ENCODE measurements around the gene SLC6A1.

SLC6A1 gene

DNA sequence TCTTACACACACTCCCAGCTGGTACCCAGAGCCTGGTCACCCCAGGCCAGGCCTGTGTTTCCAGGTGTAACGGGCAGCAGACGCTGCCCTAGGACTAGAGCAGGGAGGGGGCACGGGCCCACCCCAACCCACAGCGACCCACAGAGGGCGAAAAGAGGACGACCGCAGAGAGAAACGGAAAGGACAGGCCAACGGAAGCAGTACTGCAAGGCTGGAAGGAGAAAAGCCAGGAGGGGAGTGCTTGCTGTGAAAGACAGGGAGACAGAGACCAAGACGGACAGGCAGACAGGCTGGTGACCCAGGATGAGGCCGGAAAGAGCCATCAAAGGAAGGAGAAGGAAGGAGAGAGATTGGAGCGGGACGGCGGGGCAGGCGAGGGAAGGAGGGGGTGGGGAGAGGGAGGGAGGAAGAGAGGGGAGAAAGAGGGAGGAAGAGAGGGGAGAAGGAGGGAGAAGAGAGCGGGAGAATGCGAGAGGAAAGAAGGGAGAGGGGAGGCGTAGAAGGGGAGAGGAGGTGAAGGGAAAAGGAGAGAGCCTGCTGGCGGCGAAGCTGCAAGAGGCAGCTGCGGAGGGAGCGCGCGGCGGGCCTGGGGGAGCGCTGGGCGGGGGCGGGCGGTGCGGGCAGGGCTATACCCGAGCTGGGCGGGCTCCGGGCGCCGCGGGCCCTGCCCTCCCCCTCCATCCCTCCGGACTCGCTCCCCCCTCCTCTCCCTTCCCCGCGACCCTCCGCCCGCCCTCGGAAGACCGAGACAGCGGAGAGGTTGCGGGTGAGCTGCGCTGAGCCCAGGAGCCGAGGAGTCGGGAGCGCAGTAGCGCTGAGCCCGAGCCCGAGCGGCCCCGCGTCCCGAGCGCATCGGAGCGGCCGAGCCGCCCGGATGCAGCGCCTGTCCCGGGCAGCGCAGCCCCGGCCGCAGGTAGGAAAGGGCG is at the start of gene SLC6A1:
TSS of gene SLC6A1 (plus strand) at position 732 of the 926 bp plus-strand sequence. CDS start 24,464 bp downstream, outside the sequence.
- peak in 1 of 2 donors; percentile 6 for DNase-seq

DNA sequence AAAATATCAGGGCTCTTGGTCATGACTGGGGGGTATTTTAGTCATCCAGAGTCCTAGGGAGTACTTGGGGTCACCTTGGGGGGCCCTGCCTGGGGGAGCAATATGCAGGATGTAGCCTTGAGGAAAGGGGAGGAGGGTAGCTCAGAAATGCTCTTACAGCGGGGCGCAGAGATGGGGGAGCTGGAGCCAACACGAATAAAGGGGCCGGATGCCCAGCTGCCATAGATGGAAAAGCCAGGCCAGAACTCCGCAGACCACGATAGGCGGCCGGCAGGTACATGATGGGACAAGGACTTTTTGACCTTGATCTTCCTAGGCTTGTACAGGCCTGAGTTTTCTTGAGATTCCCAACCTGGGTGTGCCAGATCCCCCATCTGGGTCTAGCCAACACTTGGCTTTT is 47.7 kb upstream of the SLC6A1 start:
- DNase-seq: no peak

DNA sequence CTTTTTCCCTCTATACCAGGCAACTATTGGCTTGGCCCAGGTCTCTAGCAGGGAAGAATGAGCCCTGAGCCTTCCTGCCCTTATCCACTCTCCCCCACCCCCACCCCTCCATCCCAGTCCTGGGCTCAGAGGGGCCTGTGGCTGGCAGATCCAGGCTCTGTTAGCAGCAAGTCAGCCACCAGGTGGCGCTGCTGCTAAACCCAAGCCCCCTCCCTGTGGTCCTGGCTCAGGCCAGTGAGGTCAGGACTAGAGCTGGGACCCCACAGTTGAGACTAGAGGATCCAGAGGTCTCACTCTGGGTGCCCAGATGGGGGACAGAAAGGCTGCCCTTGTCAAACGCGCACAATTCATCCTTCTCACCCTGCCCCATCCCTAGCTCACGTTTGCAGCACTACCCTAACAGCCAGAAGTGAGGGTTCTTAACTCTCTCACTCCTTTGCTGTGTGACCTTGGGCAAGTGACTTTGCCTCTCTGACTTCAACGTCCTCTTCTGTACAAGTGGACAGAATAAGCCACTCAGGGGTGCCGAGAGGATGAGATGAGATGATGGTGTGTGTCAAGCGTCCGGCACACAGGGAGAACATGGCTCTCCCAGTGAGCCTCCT is 46.8 kb upstream of the SLC6A1 start:
- DNase-seq: peak; percentile 56 to 69

DNA sequence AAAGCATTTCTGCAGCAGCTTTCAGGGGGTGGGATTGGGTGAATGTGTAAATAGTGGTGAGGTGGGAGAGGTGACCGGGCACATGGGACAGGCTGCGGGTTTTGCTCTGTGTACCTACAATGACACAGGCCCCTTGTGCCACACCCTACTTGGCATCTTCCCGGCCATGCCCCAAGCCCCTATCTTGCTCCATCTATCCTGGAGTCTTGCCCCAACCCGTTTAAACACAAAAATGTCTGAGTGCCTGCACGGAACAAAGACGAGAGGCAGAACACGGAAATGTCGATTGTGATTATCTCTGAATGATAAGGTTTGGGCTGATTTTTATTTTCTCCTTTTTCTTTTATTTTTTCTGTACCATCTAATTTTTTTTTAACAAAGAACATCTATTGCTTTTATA is 46.0 kb upstream of the SLC6A1 start:
- no peak for DNase-seq

DNA sequence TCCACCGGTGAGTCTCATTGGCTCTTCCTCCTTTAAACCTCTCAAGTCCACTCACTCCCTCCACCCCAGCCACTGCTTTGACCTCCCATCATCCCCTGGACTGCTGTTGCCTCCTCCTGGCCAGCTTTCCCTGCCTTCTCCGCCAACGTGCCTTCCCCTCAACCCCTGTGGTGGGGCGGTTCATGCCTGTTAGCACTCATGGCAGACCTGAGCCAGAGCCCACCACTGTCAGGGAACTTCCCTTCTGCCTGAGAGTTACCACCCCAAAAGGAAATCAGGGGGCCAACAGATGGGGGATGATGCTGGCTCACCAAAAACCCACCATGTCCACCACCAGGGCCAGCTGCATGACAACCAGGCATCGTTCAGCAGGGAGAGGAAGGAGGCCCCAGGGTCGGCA is 44.2 kb upstream of the SLC6A1 start:
- no peak for DNase-seq

DNA sequence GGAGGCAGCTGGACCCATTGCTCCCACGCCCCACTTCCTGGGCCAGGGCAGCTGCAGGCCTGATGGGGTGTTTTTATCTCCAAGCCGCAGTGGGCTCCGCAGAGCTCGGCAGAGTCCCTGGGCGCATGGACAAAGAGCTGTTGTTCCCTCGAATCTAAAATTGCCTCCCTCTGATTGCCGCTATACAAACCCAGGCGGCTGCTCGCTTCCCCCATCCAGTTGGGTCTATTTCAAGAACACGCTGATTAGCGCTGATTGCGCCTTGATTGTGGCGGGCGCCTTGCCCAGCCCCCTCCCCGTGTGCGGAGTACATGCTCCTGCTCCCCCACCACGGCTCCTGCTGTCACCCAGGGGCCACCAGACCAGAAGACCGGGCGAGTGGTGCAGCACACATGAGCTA is 43.4 kb upstream of the SLC6A1 start:
- no peak for DNase-seq

DNA sequence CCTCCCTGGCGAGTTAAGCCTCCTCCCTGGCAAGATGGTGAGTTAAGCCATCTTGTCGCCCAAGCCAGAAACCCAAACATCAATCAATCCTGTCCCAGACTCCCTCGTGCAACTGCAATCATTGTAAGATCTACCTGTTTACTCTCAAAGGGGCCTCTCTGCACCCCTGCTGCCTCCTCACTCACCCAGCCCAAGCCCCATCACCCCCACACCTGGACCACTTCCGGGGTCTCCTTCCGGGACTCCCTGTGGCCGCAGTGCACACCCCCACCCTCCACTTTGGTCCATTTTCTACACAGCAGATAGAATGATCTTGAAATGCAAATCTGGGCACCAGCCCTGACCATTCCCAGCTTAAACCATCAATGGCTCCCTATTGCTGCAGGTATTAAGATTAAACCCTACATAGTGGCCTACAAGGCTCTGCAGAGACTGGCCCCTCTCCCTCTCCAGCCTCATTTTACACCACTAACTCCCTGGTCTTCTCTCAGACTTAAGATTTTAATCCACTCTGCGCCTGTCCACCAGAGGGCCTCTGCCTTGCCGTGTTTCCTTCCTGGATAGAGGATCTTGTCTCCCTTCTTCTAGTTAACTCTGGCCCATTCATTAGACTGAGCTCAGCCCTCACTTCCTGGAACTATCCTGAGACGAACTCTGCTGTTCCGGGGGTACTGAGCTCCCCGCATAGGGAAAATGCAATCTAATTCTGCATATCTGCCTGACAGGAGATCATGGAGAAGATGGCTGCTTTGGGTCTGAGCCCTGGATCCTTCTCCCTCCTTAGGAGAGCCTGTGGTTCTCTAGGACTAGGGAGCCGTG is 41.9 kb upstream of the SLC6A1 start:
- DNase-seq: no peak

DNA sequence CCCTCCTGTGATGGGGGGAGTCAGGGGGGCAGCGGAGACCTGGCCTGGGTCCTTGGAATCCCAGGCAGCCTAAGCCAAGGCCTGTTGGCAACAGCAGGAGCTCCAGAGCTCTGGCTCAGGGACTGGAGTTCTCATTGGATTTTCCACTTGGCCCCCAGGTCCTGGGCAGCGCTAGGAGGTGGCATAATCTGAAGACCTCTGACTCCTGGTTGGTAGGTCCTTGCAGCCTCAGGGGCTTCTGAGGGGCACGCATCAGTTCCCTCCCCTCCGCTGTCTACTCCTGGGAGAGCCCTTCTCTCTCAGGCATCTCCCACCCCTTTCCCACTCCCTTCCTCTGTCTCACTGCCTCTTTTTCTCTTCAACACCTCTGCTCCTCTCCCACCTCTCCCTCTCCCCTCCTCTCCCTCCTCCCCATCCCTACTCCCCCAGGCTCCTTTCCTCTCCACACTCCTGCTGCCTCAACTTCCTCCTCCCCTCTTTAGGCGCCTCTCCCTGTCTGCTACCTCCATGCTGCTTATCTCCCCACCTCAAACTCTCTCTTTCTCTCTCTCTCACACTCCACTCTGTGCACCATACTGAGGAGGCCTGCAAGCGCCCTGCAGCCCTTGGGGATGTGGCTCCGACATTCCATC is 41.1 kb upstream of the SLC6A1 start:
- no peak for DNase-seq

DNA sequence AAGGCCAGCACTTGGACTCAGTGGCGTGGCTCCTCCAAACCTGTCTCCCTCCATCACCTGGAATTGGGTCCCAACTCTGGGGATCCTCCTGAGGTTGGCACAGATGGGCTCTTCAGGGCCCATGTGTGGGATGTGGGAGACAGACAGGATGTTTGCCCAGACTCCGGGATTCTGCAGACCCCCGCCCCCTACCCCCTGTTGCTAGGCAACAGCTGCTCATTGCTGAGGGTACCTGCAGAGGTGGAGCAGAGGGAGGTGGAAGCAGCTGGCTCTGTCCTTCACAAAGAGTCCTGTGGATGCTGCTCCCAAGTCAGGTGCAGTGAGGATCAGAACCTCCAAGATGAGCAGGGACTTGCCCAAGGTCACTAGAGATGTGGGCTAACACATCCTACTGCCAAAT is 40.0 kb upstream of the SLC6A1 start:
- DNase-seq: no peak

DNA sequence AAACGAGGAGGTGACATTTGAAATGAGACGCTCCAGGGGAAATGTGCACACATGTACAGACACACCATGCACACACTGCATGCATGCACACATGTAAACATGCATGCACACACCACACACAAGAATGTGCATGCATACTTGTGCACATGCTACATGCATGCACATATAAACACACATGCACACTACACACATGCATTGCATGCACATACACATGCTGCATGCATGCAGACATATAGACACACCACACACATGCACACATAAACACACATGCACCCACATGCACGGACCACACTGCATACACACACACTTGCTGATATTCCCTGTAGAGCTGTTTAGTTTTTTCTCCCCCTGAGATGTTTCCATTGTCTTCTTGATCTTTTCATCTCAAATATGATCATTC is 37.8 kb upstream of the SLC6A1 start:
- DNase-seq: no peak

DNA sequence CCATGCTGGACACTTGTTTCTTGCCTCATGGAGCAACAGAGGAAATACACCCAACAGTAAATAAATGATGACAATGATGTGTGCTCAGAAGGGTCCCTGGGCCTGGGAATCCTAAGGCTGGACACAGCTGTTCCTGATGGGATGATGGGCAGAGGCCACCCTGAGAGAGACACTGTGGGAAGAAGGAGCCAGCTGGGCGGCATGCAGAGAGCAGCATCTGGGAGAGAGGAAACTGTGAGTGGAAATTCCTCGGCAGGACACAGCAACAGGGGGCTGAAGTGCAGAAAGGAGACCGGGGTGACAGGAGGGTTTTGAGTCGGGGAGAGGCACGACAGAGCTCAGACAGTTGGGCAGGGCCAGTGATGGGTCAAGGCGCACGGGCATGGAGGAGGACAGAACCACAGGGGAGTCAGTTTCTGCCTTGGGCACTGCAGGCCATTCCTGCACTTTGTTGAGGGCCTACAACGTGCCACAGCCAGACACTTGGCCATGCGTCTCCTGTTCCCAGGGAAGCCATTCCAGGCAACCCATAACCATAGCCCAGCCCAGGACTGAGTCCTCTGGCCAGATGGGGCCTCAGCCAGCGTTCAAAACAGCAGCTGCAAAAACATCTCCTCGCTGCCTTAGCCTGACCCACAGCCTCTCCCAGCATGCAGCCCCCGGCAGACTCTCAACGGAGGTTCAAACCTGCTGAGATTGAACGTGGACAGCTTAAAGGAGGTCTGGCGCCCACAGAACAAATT is 36.7 kb upstream of the SLC6A1 start:
- no peak for DNase-seq

DNA sequence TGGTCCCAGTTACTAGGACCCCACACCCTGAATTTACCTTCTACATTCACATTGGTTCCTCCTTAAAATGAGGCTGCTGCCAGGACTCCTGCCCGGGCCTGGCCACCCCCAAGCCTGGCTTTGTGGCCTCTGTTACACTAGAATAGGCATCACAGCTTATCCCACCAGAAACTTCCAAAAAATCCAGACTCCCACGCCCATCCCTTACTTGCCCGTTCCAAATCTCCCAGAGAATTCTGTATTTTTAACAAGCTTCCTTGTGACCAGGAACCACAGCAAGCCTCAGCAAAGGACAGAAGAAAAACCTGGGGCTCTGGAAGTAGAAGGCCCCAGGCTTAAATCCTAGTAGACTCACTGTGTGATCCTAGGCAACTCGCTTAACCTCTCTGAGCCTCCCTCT is 36.0 kb upstream of the SLC6A1 start:
- DNase-seq: no peak

DNA sequence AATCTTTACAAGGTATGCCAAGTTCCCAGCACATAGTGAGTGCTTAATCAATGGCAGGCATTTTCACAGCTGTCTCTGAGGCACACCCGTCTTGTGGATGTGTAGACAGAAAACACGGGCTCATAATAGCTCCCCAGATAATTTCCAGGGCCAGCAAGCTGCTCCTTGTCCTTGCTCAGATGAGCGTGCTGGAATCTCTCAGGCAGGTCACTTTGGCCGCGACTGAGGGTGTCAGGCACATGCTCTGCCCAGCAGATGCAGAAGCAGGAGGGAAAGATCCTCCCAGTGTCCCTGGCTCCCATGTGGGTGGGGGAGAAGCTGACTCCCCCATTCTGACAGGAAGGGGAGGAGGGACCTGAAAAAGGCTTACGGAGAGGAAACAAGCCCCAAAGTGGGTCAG is 35.6 kb upstream of the SLC6A1 start:
- DNase-seq: no peak

DNA sequence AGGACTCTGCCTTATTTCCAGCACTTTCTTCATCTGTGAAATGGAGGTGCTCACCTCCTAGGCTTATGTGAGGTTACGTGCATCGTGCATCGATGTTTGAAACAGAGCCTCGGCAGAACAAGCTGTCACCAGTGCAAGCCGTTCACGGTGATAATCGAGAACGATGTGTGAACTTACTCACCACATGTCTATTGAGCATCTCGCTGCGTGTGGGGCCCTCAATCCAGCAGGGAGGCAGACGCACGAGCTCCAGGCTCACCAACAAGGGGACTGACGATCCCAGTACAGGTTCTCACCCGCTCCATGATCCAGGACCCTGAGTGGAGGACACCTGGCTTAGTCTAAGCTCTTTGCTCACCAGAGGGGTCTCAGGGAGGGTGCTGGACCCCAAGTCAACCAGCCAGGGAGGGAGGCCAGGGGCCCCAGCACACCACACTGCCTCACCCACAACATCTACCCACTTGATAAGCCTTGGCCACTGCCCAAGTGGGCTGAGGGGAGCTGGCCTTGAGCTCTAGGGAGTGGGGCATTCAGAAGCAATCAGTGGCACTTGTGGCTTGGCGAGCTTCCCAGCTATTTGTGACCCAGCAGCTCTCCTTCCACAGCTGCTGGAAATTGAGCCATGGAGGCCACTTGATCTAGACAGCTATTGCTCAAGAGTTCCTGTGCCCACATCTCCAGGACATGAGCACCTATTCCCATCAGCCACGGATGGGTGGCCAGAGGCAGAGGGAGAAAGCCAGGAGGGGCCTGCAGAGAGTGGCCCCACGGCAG is 34.4 kb upstream of the SLC6A1 start:
- DNase-seq: no peak

DNA sequence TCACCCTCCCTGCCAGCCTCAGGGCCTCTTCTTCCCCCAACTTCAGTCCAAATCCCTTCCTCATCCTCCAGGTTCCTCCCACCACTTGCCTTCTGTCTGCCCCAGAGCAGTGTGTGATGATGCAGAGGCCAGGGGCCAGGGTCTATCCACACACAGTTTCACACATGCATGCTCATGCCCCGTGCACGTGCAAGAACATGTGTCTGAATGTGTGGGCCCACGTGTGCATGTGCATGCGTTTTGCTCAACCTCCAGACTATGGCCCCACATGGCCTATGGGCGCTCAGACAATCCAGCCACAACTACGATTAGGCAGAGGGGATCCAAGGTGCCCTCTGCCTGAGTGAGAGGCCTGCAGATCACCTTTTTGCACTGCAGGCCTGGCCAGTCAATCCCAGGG is 32.3 kb upstream of the SLC6A1 start:
- DNase-seq: no peak

DNA sequence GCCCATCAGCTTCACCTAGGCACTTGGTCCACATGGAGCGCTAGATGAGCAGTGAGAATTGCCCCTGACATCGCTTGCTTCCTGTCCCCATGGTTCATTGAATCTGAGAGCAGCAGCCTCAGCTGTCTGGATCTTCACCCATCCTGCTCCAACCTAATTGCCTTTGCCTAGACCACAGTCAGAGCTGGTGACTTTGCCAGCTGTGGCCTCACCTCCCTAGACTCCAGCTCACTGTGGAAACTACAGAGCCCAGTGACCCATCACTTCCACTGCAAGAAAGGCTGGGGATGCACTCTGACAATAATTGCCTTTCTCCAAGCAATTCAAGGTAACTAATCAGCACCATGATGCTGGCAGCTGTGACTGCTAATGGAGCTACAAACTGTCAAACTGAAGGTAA is 30.6 kb upstream of the SLC6A1 start:
- DNase-seq: no peak

DNA sequence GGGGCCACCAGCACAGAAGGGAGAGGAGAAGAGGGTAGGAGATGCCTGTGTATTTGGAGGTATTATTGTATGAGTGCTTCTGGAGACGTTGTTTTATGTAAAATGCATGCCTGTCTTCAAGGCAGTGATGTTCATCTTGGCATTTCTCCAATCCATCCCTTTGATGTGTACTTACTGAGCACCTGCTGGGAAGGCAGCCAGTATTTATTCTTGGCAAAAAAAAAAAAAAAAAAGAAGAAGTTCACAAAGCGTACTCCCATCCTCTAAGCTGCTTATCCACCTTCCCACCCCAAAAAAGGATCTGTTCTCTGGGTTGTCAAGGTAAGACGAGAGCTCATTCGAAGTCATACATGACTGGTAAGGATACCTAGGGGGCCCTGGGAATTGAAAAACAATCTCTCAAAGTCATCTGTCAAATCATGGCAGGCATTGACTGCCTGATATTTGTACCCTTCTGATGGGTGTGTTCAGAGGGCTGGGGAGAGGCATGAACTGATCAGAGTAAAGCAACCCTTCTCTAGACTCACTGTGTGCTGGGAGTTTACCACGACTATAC is 30.0 kb upstream of the SLC6A1 start:
- no peak for DNase-seq

DNA sequence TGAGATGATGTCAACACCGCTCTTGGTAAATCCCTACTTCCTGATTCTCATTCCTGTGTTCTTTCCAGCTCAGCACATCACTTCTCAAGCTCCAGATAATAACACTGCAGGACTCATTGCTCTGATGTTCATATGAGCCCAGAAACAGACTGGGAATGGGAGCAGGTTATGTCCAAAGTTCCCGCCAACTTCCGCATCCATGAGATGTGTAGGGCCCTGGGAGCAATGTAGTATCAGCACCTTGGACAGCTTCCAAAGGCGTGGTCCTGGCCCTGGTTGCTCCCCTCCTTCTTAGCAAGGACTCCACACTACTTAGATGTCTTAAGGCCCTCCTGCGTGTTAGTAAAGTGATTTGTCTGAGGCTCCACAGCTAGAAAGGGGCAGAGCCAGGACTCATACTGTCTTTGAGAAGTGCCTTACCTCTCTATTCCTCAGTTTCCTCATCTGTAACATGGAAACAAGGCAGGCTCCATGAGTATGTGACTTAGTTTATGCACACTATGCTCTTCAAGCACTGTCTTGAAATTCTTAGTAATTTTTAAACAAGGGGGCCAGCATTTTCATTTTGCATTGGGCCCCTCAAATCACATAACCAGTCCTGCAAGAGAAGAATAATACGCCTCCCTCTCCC is 27.9 kb upstream of the SLC6A1 start:
- DNase-seq: peak in 1 of 2 donors; percentile 5

DNA sequence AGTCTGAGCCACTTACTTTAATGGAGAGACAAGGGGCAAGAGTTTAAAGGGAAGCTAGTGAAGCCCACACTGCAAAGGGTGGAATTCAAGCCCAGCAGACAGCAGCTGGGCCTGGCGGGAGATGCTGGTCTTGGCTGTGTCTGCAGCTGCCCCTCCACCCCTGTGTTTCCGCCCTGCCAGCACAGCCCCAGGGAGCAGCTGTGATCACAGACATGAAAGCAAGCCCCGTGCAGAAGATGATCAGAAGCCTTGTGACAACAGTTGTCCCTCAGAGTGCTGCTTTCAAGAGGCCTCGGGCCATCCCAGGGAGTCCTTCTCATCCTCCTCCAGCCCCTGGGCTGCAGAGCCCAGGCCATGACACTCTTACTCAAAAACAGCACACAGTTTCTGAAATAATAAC is 24.1 kb upstream of the SLC6A1 start:
- DNase-seq: no peak

DNA sequence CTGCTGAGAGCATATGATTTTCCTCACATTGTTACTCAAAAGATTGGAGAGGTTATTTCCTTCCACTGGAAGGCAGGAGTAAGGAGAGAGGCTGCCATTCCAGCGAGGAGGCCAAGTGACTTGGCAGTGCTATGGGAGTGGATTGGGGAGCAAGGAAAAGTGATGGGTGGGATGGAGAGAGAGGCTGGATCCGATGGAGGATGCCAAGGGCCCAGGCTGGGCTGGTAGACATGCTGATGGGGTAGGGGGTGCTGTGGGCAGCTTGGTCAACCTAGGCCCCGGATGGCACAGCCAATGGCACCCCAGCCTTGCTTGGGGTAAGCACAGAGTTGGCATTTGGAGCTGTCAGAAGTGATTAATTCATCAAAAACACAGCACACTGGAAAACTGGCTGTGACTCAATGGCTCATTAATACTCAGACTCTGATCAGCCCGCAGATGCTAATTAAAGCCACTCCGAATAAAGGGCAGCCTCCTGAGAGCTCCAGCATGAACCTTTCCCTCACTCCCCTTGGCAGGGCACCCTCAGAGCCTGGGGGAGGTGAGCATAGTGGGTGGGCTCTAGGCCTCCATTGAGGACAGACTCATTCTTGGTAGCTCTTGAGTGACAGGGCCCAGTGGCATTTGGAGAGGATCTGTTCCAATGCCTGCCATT is 22.1 kb upstream of the SLC6A1 start:
- DNase-seq: no peak
